GM21367 (cell line): Measurements from ENCODE around the gene BORCS6.
"Not testable (repeated sequence)": the region's sequence is repeated elsewhere in the genome, so short reads cannot be mapped to it uniquely, and the experiment has no call there.

ENCODE experiments used
- ATAC-seq: cut with Tn5 transposase; IDR thresholded peaks from one replicate; pipeline ENCODE4 v1.9.1; 2021; ENCODE audit not compliant: unreplicated experiment

BORCS6 gene

DNA sequence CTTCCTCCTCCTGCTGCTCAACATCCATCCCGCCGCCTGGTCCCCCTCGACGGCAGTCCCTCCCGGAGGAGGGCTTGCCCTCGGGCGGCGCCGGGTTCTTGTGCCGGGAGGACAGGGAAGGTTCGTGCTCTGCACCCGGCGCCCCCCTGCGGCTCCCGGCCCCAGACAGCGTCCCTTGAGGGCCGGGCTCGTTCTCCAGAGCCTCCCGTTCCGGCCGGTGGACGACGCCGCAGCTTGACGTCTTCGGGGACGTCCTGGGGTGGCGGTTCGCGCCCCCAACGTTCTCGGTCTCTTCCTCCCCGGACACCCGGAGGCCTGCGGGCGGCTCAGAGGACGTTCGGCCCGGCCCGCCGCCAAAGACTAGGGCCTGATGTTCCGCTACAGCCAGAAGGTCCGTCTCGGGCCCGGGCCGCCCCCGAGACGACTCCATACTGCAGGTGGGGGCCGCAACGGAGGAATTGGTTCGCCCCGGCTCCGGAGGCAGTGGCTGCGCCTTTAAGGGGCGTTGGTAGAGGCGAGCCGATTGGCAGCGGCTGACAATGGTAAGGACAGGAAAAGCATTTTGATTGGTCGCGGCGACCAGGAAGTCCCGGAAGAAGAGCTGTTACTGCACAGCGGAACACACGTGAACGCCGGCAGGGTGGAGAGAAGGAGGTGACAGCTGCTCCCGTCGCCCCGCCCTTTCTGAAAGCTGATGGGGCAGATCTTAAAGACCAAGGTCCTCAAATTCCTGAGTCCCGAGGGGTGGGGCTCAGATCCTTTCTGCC is at the start of gene BORCS6:
Gene BORCS6, minus strand, starts transcription at position 470 of the 767 bp plus-strand sequence. Its CDS starts 40 bp downstream, at position 430.
- ATAC-seq, result peak; percentile 34

DNA sequence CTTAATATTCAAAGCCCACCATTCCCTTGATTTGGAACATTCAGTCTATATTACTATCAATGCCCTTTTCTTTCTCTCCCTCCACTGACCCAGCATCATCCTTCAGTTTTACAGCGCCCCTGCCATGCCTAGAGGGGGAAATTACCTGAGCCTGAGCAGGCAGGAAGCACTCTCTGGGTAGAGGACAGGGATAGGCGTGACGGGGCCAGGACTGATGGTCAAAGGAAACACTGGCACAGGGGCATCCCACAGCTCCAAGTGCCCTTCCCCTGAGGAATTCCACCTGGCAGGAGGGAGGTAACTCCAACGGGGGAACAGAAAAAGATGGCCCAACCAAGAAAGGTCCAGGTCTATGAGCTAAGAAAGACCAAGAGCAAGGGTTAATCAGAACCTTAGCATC is 47.9 kb upstream of the BORCS6 start:
- no peak for ATAC-seq

DNA sequence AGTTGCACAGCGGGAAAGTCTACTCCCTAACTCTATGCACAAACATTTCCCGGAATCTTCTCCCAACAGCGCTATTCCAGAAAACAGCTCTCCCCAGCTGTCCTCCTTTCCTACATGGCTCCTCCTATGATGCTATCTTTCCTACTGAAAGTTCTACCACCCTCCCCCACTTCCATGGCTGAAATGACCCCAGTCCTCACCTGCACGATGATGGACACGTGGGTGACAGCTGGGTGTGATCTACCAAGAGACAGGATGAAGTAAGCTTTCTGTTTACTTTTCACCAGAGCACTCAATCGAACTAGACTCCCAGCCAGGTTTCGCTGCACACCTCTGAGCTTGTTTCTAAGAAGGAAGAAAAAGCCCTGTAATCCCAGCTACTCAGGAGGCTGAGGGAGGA is 47.2 kb upstream of the BORCS6 start:
- ATAC-seq, result no peak

DNA sequence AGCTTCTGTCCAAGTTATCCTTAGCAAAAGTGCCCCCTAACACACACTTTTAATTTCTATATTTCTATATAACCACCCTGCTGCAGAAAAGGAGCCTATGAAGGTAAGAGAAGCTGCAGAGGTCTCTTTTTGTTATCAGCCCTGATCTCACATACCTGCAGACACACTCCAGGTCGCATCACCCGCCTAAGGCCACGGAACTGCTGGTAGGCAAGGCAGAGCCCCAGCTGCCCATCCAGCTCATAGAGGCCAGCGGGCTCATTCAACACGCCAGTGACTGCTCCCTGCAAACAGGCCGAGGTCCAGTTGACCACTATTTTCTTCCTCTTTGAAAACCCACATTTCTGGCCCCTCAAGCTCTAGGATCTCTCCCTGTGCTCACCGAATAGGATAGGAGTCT is 45.7 kb upstream of the BORCS6 start:
- ATAC-seq, result no peak

DNA sequence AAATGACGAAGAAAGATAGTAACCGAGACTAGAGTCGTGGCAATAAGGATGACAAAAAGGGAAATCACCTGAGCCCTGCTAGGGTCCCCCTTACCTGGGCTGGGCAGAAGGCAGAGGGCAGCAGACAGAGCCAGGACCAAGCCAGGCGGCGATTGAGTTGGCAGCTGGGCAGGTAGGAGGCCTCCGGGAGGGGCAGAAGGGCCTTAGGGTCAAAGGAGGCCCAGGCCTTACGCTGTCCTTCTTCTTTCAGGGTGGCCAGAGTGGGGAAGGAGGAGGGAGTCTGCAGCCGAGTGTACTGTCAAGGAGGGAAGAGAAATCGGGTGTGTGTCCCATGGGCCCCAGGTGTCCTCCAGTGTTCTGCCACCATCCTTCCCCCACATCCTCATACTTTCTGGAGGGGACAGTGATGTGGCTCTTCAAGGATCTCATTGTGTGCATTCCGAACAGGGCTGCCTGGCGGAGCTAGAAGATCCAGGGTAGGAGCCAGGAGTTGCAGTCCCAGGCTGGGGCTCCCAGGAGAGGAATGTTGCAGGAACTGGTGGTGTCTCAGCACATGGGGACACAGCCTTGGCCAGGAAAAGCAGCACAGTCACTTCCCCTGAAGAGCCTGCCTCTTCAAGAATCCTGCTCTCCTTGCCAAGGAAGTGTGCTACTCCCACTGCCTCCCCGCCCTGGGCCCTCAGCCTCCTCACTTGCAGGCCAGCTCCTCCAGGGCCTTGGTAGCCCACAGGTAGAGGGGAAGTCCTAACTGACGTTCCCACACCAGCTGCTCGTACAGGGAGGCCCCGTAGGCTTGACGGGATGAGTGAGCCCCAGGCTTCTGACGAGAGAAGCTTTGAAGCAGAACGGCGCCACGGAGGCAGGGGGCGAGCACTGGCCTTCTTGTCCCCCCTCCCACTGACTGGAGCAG is 44.6 kb upstream of the BORCS6 start:
- ATAC-seq, result no peak

DNA sequence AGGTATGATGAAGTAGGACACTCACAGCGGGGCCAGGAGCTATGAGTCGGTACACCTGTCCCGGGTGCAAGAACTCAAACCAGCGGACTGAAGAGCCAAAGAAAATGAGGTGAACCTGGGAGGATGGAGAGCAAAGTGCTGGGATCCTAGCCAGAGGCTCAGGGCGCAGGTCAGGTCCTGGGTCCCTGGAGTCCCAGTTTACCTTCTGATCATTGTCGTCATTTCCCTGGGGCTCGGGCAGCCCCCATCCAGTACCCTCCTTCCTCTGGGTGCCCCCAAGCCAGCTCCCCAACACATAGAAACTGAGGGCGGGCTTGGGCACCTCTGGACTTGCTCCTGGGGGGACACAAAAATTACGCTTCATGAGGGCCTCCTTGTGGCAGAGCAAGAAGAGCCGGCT is 41.7 kb upstream of the BORCS6 start:
- ATAC-seq, result no peak

DNA sequence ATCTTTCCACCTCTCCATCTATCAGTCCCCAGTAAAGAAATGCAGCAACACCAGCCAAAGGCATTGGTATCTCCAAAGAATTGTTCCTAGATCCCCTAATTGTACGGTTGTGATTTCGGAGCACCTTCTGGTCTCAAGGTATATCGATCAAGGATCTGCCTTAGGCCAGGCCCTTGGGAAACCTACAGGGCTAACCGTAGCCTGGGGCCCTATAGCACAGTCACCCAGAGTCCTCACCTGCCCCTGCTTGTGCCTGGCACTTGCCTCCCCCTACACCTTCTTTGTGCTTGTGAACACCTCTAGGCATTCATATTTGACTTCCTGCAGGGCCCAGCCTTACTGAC is 37.2 kb upstream of the BORCS6 start:
- ATAC-seq, result no peak

DNA sequence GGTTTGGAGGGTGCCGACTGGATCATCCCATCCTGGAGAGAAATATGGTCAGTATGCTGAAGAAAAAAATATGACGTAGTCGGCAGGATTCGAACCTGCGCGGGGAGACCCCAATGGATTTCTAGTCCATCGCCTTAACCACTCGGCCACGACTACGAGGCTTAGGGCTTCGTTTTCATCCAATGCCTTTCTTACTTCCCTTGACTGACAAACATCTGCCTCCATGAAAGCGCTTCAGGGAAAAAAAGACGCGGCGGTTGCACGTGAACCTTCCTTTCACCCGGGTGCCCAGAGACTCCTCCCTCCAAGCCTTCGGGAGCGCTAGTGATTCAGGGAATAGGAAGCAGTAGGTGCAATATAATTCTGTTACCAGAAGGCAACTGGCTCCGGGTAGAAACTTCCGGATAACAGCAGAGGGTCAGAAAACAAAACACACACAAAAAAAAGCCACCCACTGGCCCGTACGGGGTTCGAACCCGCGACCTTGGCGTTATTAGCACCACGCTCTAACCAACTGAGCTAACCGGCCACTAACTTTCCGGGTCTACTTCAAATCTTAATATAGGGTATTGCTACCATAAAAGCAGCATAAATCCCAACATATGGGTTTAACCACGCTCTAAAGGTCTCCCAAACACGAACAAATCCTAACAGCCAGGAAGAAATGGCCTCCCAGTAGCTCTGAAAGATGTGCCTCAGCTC is 36.7 kb upstream of the BORCS6 start:
- no peak for ATAC-seq

DNA sequence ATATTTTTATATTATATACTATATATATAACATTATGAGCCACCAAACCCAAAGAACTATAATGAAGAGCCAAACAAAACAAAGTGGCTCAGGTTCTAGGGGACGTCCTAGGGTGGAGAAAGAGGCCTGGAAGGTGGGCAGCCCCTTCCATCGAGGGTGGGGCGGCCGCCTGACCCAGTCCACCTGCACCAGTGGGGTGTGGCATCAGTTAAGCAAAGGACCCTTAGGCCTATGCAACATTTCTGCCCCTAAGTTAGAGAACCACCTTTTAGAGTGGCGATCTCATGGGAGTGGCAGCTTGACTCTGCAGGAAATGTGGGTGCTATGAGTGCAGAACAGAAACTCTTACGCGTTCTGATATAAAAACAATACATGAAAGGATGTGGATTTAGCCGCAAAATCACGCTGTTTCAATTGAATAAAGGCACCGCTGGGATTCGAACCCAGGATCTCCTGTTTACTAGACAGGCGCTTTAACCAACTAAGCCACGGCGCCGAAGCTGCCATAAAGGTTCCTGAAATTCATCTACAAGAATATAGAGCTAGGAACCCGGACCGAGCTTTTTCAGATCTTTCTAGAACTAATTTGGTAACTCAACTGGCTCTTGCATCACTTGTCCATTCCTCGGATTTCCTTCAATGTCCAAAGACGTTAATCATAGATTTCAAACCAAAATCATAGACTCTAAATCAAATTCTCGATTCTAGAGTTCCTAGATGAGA is 36.0 kb upstream of the BORCS6 start:
- no peak for ATAC-seq

DNA sequence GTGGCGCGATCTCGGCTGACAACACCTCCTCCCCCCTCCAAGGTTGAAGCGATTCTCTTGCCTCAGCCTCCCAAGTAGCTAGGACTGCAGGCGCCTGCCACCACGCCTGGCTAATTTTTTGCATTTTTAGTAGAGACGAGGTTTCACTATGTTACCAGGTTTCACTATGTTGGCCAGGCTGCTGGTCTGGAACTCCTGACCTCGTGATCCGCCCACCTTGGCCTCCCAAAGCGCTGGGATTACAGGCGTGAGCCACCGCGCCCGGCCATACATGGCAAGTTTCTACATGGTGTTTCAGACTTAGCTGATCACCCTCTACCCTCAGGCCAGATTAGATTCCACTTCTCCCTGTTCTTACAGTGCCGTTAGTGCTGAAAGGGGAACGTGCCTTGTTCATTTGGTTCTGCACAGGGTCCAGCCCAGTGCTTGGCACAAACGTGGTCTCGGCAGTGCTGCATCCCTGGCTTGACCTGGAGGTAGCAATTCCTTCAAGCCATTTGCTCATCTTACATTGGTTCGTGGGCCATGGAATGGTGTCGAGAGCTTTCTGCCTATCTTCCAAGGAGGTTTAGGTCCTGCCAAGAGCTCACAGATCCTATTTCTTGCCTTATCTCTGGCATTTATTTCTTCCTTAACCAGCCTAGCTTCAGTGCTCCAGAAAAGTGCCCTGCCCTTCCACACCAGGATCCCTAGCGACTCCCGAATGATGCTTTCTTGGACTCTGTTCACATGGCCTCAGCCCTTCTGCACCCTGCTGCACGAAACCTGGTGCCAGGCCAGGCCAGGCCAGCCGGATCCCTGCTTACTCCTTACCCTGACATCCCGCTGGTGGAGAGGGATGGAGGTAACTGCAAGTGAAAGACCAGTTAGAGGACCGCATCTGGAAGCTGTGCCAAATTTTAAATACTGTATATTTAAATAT is 35.2 kb upstream of the BORCS6 start:
- ATAC-seq, result no peak

DNA sequence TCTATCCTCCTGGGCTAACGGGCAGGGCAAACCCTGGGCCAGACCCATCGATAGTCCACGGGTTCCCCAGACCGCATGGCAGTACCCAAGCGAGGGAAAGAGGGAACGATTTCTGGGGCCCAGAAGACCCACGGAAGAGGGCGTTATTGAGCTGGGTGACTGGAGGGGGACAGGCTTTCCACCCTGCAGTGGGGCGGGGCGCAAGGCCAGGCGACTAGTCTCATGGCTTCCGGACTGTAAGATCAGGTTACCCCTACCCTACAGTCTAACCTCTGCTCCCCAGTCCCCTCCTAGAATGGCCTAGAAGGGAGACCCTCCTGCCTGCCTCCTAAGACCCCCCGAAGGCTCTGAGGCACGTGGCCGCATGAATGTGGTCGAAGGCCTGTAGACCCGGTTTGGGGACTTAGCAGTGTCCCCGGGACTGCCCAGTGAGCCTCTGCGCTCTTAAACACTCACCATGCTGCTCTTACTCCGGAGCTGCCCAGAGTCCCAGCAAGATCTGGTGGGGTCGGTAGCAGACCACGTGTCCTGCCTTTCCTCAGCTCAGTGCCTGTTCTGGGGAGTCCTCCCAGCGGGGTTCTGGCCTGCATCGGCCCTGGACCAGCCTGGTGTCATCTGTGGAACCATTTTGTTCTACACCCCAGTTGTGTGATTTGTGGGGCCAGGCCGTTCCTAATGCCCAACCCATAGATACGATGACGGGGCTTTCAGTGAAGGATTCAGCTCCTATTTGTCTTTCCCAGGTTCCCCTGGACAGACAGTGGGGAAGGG is 33.6 kb upstream of the BORCS6 start:
- ATAC-seq, result no peak

DNA sequence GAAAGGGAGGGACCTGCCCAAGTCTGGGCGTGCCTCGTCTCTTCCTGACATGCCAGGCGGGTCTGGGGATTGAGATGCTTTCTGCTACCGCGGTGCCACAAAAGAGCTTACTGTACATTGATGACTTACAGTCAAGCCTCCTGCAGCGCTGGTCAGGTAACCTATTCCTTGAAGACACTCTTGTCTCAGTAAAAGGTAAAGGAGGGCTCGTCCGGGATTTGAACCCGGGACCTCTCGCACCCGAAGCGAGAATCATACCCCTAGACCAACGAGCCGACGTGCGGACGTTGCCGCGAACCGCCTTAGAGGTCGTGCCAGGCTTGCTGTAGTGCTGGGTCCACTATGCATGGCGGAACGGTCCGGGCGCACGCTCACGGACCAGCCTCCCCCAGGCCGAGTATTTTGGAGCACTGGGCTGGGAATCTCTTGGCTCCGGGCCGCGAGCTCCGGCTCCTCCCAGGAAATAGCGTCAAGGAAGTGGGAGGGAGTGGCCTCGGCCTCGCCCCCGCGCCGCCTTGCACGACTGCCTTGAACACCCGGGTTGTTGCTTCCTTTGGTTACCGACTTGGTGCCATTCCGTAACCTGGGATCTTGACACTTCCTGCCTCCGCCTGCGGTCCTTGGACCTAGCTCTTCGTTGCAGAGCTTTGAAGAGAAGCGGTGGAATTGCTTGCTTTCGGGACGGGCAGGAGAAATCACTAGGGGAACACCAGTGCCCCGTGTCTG is 32.8 kb upstream of the BORCS6 start:
- ATAC-seq, result peak; percentile 22

DNA sequence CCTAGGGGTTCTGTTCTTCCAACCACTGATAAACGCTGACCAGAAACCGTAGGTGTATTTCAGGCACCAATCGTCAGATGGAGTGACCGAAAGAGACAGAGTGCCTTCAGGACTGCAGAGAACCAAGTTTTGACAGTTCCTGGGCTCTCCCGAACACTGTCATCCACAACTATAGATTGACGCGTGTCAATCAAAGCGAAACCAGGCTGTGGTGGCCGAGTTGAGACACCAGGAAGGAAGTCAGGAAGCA is 32.3 kb upstream of the BORCS6 start:
- ATAC-seq, result peak; percentile 23

DNA sequence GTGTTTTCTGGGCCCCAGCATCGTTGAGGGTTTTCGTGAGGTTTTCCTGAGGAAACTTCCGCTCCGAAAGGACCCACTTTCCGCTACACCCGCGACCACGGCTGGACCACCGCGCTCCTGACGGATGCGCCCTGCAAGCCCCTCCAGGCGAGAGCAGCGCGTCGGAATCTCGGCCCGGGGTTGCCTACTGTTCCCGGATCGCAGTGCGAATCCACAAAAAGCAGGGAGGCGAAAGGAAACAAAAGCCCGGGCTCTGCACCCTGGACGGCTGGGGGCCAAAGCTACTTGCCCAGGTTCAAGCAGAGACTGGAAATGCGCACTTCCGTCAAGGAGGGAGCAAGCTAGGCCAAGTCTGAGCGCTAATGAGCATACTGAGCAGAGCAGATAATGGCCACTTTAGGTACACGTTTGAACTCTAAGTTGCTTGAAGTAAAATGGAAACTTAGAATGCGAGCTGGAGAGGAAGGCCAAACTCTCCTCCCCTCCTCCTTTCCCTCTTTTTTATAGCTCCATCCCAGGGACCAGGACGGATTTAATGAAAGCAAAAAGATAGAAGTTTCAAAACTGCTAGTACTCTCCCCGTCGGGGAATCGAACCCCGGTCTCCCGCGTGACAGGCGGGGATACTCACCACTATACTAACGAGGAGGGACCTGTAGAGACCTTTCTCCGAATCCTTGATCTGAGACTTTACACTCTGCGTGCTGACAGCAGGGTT is 31.8 kb upstream of the BORCS6 start:
- ATAC-seq, result peak; percentile 37

DNA sequence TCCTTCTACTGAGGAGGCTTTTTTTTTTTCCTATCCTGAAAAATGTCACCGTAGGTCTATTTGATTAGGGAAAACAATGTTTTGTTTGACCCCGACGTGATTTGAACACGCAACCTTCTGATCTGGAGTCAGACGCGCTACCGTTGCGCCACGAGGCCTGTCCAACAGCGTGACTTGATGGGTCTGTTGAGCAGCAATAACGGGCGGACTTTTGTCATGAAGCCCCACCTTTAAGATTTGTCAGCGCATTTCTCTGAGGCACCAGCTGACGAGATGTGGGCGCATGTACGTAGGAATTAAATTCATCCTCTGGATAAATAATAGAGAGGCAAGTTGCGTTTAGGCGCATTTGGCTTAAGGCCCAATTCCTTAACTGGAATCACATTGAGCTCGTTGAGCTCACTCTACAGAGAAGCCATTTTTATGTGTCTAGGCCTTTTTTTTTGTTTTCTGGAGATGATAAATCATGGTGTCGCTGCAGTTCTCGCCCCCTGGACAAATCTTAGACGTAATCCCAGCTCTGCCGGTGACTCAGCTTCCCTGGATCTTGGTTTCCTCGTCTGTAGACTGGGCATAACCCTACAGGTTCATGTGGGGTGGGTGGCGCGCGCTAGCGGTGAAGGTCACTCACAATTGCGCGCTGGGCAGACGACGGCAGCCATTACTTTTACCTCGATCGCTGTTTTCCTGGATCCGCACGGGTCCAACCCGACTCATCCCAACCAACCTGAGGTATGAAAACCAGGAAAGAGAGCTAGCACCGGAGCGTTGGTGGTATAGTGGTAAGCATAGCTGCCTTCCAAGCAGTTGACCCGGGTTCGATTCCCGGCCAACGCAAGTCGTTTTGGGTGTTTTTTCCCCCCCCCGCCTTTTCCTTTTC is 31.0 kb upstream of the BORCS6 start:
- no peak for ATAC-seq

DNA sequence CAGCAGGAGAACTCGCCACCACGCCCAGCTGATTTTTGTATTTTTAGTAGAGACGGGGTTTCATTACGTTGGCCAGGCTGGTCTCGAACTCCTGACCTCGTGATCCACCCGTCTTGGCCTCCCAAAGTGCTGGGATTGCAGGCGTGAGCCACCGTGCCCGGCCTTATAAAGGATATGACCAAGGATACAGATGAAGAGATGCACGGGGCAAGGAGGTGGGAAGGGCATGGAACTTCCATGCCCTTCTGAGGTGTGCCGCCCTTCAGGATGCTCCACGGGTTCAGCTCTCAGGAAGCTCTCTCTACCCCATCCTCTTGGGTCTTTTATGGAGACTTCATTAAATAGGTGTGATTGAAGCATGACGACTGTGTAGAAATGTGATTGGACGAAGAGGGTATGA is 24.0 kb upstream of the BORCS6 start:
- not testable (repeated sequence) for ATAC-seq
